NCI-H187 treated with DMSO at 0.1 percent for 48 hours (cell line): Measurements from ENCODE around the gene ZNF555.

ENCODE experiments used
- DNase-seq: peaks from one replicate; lab custom pipeline; 2025; lab: John Stamatoyannopoulos, UW

The ZNF555 gene

DNA sequence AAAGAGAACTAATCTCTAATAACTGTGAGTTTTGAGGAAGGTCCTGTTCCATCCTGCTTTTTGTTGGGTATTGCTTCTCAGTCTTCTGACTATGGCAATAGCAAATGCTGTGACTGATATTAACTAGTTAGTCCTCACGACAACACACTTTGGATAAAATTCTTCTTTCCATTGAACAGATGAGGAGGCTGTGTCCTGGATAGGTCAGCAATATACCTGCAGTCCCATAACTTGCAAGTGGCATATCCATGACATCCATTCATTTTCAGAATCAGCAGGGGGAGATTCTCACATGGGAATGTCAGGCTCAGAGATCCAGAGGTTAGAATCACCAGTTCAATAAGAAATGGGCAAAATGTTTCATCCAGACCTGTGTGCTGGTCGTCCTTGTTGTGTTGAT lies 14.3 kb upstream of the ZNF555 start:
- DNase-seq = no peak

- no peak for DNase-seq
Measured at GRCh38 chr19:2827840-2828489, 13.3 kb upstream of the ZNF555 start.

GRCh38 chr19:2834294-2834871 lies 6.9 kb upstream of the ZNF555 start:
- DNase-seq = no peak

- DNase-seq = no peak
Measured at GRCh38 chr19:2837430-2837829, 3.8 kb upstream of the ZNF555 start.

DNA sequence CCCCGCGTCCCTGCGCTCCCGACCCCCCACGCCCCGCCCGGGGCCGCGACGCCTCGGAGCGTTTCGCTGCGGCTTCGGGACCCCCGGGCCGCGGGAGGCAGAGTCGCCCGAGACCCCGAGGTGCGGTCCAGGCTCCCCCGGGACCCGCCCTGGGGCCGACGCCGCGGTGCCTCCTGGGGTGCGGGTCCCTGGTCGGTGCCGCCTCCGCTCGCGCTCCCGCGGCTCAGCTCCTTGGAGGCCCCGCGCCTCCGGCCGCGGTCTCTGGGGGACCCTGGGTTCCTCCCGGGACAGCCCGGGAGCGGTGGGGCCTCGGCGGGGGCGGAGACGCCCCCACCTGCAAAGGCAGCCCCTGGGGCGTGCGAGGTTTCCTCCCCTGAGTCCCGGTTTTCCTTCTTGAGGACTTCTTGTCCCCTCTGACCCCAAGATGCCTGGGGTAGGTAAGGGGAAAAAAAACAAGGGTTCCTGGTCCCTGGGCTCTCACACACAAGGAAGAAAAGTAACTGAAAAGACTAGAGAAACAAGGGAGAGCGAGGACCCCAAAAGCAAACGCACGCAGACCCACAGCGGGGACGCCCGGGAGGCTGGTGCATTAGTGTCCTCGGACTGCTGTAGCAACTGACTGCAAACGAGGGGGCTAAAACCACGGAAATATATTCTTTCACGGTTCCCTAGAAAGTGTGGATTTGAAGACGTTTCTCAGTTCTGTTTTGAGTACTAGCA lies 740 bp downstream of the ZNF555 start:
- no peak for DNase-seq

- DNase-seq = no peak
Measured at GRCh38 chr19:2845107-2845506, 3.8 kb downstream of the ZNF555 start.

DNA sequence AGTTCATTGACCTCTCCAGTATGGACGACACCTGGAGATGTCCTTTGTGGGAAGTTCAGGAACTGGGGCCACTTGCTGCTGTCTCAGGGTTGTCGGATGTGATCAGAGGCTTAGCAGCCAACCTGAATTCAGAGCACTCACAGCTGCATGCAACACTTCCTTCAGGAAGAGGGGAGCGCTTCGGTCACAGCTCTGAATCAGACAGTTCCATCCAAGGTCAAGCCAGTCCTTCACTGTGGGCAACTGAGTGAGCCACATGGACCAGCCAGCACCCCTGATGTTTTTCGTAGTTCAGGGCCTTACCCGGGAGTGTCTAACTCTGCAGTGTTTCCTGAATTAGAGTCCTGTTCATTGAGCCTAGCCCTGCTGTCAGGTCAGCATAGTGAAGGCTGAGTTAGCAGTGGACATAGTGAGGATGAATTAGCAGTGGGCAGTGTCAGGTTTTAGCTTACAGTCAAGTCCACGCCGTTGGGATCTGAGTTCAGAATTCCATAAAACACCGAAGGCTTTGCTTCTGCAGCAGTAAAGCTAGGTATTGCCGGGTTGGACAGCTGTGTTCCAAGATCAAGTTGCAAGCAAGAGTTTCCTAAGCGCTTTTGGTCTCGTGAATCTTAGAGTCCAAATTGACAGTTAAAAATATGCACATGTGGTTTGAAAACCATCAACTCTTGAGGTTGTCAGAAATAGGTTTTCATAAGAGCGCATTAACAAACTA lies 5.1 kb downstream of the ZNF555 start:
- no peak for DNase-seq

- no peak for DNase-seq
Measured at GRCh38 chr19:2847507-2847906, 6.2 kb downstream of the ZNF555 start.

- DNase-seq = no peak
Measured at GRCh38 chr19:2848616-2849015, 7.3 kb downstream of the ZNF555 start.

- DNase-seq = no peak
Measured at GRCh38 chr19:2850256-2850925, 9.1 kb downstream of the ZNF555 start.

DNA sequence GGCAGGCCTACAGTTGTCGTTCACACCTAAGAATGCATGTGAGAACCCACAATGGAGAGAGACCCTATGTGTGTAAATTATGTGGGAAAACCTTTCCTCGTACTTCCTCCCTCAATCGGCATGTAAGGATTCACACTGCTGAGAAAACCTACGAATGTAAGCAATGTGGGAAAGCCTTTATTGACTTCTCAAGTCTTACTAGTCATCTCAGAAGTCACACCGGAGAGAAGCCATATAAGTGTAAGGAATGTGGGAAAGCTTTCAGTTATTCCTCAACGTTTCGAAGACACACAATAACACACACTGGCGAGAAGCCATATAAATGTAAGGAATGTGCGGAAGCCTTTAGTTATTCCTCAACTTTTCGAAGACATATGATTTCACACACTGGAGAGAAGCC lies 11.3 kb downstream of the ZNF555 start:
- DNase-seq = no peak

DNA sequence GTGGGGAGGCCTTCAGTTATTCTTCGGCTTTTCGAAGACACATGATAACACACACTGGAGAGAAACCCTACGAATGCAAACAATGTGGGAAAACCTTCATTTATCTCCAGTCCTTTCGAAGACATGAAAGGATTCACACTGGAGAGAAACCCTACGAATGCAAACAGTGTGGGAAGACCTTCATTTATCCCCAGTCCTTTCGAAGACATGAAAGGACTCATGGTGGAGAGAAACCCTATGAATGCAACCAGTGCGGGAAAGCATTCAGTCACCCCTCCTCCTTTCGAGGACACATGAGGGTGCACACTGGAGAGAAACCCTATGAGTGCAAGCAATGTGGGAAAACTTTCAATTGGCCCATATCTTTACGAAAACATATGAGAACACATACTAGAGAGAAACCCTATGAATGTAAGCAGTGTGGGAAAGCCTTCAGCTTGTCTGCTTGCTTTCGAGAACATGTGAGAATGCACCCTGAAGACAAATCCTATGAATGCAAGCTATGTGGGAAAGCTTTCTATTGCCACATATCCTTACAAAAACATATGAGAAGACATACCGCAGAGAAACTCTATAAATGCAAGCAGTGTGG lies 11.8 kb downstream of the ZNF555 start:
- no peak for DNase-seq

DNA sequence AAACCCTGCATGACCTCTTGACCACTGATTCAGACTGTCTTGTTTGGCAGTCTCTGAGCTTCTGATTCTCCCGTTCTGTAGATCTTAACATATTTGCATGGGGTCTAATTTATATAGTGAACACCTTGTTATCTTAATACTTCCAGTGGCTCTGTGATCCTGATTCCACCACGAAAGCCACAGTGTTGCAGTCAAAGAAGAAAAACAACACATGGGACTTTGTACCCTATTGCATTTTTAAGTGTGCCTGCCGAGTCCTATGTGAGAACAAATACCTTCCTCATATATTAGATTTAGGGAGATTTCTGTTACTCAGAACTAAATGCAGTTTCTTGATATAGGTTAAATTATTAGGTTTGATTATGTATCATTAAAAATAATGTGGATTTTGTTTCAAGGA lies 13.6 kb downstream of the ZNF555 start:
- no peak for DNase-seq

DNA sequence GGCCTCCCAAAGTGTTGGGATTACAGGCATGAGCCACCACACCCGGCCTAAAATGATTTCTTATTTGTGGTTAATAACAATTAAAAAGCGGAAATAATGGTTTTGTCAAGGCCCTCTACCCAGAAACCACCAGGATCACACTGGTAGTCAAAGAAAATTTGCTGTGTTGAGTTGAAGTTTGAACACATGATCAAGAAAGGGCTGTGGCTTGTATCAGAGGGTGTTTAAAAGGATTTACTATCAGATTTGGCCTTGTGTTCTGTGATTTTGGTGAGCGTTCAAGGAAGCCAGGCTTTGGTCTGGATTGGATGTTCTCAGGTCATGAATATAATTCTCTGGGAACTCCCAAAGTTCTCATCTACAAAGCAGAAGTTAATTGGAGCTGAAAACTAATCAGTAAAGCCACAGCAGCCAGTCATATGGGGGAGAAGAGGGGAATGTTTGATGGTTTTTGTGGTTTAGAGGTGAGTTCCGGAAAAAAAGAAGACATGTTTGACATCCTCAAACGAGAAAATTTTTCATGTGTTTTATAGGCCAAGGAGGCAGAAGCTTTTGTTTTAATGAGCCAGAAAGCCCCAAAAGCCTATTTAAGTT lies 15.3 kb downstream of the ZNF555 start:
- no peak for DNase-seq

- no peak for DNase-seq
Measured at GRCh38 chr19:2858864-2859263, 17.6 kb downstream of the ZNF555 start.

GRCh38 chr19:2863816-2864215 lies 22.5 kb downstream of the ZNF555 start:
- DNase-seq = no peak

GRCh38 chr19:2865334-2866100 lies 24.2 kb downstream of the ZNF555 start:
- no peak for DNase-seq

DNA sequence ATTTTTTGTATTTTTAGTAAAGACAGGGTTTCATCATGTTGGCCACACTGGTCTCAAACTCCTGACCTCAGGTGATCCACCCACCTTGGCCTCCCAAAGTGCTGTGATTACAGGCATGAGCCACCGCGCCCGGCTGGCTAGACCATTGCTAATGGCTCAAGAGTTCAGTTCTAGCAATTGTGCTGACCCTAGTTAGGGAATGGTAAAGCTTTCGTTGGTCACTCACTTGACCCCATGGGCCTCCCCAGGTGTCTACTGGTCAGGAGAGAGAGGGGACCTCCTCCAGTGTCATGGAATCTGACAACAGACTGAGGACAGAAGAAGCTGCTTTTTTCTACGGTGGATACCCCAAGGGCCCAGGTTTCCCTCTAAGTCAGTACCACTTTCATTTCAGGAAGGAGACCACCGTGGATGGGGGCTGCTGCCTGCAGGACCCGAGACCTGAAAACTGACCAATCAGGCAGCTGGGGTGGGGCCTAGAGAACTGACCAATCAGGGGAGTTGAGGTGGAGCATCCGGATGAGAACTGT lies 25.3 kb downstream of the ZNF555 start:
- no peak for DNase-seq

- DNase-seq = no peak
Measured at GRCh38 chr19:2867025-2867991, 26.0 kb downstream of the ZNF555 start, which contains the start of gene ZNF556. Gene ZNF556, plus strand, starts transcription at chr19:2867335. Its CDS starts 87 bp downstream, at chr19:2867422.
